ENCODE data around the gene MRPL42.

- TF ChIP-seq CTCF (IDR thresholded peaks at IDR 0.05) (no peak), EZH2 (IDR thresholded peaks at IDR 0.05) (no peak)
These were observed 74.4 kb downstream of the MRPL42 start for GRCh38 chr12:93541578-93542225.

All from neural progenitor cell (in vitro differentiated cells).